ENCODE data around the gene GOLGA6D.
"Not testable (repeated sequence)": the region's sequence is repeated elsewhere in the genome, so short reads cannot be mapped to it uniquely, and the experiment has no call there.

The GOLGA6D gene

DNA sequence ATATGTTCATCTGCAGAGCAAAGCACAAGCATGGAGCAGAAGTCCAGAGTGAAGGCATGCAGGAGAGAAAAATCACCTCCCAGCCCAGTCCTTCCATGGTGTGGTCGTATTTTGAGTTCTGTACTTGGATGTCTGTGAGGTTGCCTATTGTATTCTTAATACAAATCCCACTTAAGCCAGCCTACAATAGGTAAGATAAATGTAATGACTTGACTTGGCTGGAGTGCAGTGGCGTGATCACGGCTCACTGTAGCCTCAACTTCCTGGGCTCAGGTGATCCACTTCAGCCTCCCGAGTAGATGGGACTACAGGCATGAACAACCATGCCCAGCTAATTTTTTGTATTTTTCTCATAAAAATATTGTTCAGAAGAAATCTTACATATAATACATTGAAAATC, 31.3 kb upstream of the GOLGA6D start:
- H3K27me3 ChIP-seq (ENCODE audit: control insufficient read depth in 1 of 2, insufficient read depth in 2 of 2, low read length in 2 of 2); H3K9me3 ChIP-seq (ENCODE audit: low read length); H3K27ac ChIP-seq (ENCODE audit: low read depth, low read length); H3K4me3 ChIP-seq (ENCODE audit: low read depth in 1 of 2, low read length in 2 of 2); H3K36me3 ChIP-seq (ENCODE audit: insufficient read depth, low read length); H3K4me1 ChIP-seq (ENCODE audit: insufficient read depth, low read length); H3K9ac ChIP-seq (ENCODE audit: low read length): not testable (repeated sequence)

DNA sequence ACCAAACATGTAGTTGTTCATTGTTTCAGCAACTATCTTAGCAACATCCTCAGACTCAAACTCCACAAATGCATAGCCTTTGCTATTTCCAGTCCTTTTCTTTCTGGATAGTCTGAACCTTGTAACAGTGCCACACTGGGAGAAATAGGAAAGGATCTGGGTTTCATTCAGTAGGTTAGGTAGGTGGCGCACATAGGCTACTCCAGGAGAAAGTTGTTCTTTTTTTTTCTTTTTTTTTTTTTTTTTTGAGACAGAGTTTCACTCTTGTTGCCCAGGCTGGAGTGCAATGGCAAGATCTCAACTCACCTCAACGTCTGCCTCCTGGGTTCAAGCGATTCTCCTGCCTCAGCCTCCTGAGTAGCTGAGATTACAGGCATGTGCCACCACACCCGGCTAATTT, 30.4 kb upstream of the GOLGA6D start:
- H3K27me3 ChIP-seq (ENCODE audit: control insufficient read depth in 1 of 2, insufficient read depth in 2 of 2, low read length in 2 of 2); H3K9me3 ChIP-seq (ENCODE audit: low read length); H3K9ac ChIP-seq (ENCODE audit: low read length); H3K27ac ChIP-seq (ENCODE audit: low read depth, low read length); H3K4me1 ChIP-seq (ENCODE audit: insufficient read depth, low read length); H3K4me3 ChIP-seq (ENCODE audit: low read depth in 1 of 2, low read length in 2 of 2); H3K36me3 ChIP-seq (ENCODE audit: insufficient read depth, low read length): not testable (repeated sequence)

DNA sequence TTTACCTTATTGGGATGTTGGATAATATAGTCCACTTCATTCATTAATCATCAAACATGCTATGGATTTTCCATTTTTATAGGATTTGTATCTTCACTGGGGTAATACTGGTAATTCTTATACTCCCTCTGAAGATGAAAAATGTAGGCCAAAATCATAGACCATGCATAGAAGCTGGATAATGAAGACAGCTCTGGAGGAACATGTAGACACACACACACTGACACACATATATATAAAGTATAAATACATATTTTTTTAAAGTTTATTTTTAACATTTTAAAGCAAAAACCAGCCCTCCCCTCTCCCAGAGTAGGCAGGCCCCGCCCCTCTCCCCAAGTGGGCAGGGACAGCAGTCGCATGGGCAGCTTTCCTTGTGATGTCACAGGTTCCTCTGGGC, 24.6 kb upstream of the GOLGA6D start, which contains the start of gene GOLGA6C:
Gene GOLGA6C (plus strand): TSS at position 301 of the 400 bp plus-strand sequence. CDS start 265 bp downstream, outside the sequence.
- not testable (repeated sequence) for H3K4me1 ChIP-seq (ENCODE audit: insufficient read depth, low read length); H3K4me3 ChIP-seq (ENCODE audit: low read depth in 1 of 2, low read length in 2 of 2); H3K9me3 ChIP-seq (ENCODE audit: low read length); H3K36me3 ChIP-seq (ENCODE audit: insufficient read depth, low read length); H3K27ac ChIP-seq (ENCODE audit: low read depth, low read length); H3K9ac ChIP-seq (ENCODE audit: low read length); H3K27me3 ChIP-seq (ENCODE audit: control insufficient read depth in 1 of 2, insufficient read depth in 2 of 2, low read length in 2 of 2)

DNA sequence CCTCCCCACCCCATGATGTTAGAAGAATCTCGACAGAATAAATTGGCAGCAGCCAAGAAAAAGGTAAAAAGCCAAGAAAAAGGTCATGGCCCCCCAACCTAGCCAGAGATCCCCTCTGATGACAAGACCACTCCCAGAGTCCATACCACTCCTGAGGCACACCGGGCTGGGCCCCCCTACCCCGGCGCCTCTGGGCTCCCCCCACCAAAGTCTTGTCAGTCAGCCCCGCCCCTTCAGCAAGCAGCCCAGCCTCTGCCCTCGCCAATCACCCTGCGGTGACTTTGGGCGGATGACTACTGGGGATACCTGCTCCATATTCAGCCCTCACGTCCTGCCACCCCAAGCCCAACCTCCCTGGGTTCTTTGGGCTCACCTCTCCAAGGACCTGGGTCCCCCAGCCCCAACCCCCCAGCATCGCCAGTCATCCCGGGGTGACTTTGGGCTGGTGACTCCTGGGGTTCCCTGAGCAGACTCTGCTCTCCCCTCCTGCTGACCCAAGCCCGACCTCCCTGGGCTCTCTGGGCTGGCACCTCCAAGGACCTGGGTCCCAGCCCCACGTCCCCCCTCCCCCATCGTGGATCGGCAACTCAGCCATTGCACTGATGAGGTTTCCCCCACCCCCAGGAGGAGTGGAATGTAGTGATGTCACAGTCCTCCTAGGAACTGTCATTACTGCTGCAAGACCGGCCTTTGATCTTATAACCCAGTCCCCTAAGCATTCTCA, 23.9 kb upstream of the GOLGA6D start:
- H3K36me3 ChIP-seq (ENCODE audit: insufficient read depth, low read length) = not testable (repeated sequence)

DNA sequence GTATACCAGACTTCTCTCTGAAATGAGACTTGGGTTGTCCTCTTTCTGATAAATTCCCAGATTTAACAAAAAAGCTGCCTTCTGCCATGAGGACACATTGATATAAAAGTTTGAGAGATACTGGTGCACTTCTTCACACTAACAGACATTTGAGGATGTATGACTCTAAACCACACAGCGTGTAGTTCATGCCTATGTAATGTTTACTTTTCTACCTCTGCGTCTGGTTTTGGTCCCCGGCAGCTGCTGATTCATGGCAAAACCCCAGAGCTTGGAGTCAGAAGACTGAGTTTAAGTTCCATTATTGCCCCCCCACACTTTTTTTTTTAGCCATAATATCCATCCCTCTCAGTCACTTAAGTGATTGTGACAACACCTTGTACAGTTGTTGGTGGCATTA, 22.8 kb upstream of the GOLGA6D start:
- H3K27me3 ChIP-seq (ENCODE audit: control insufficient read depth in 1 of 2, insufficient read depth in 2 of 2, low read length in 2 of 2); H3K9me3 ChIP-seq (ENCODE audit: low read length); H3K9ac ChIP-seq (ENCODE audit: low read length); H3K36me3 ChIP-seq (ENCODE audit: insufficient read depth, low read length); H3K4me1 ChIP-seq (ENCODE audit: insufficient read depth, low read length); H3K27ac ChIP-seq (ENCODE audit: low read depth, low read length); H3K4me3 ChIP-seq (ENCODE audit: low read depth in 1 of 2, low read length in 2 of 2): not testable (repeated sequence)

More for the DNA sequence above, 23.9 kb upstream of the GOLGA6D start:
- H3K27me3 ChIP-seq (ENCODE audit: control insufficient read depth in 1 of 2, insufficient read depth in 2 of 2, low read length in 2 of 2); H3K4me3 ChIP-seq (ENCODE audit: low read depth in 1 of 2, low read length in 2 of 2); H3K9ac ChIP-seq (ENCODE audit: low read length); H3K4me1 ChIP-seq (ENCODE audit: insufficient read depth, low read length); H3K27ac ChIP-seq (ENCODE audit: low read depth, low read length); H3K9me3 ChIP-seq (ENCODE audit: low read length): not testable (repeated sequence)

DNA sequence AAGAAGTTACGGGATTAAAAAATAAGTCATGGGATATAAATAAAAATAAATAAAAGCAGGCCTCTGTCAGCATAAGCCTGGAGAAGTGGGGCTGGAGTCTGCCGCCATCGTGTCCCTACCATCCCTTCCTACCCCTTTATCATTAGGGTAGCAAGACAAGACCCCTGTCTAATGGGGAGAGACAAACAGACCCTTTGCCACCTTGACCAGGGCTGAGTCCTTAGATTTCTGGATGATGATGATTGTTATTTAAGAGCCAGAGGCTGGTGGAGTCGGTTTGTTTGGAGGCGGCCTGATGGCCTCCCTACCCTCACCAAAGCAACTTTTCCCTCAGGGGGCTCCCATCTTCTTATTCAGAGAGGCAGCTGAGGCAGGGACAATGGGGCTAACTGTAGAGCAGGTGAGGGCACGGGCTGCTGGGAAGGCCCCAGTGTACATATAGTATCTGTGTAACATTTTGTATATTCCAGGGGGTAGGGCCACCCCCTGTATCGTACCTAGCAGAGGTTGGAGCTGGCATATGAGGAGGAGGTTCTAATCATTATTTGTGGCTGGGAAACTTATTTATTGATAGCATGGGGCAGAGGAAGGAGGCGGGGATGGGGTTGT, 8.8 kb upstream of the GOLGA6D start:
- H3K9ac ChIP-seq (ENCODE audit: low read length); H3K27me3 ChIP-seq (ENCODE audit: control insufficient read depth in 1 of 2, insufficient read depth in 2 of 2, low read length in 2 of 2); H3K27ac ChIP-seq (ENCODE audit: low read depth, low read length); H3K4me1 ChIP-seq (ENCODE audit: insufficient read depth, low read length); H3K36me3 ChIP-seq (ENCODE audit: insufficient read depth, low read length); H3K4me3 ChIP-seq (ENCODE audit: low read depth in 1 of 2, low read length in 2 of 2); H3K9me3 ChIP-seq (ENCODE audit: low read length): not testable (repeated sequence)

DNA sequence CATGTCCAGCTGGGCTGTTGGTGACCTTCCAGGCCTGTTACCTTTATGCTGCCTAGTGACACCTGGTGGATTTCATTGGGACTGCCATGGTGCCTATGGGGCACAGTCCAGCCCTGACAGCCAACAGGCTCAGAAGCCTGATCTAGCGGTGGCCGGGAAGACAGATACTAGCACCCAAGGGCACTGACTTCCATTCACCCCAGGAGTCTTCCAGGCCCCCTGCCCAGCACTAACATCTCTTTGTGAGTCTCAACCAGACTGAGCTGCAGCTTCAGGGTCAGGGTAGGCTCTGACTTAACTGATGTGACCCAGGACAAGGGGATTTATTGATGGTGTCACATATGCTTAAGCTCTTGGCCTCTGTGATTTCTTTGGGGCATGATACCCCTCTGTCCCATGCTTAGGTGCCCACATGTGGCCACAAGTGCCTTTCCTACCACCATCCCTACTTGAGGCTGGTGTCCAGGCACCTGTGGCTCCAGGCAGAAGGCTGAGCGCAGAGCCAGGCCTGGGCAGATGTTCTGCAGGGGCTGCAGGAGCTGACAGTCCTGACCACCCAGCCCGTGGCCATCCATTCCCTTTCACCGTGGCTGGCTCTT, 8.0 kb upstream of the GOLGA6D start:
- not testable (repeated sequence) for H3K36me3 ChIP-seq (ENCODE audit: insufficient read depth, low read length); H3K9ac ChIP-seq (ENCODE audit: low read length)

DNA sequence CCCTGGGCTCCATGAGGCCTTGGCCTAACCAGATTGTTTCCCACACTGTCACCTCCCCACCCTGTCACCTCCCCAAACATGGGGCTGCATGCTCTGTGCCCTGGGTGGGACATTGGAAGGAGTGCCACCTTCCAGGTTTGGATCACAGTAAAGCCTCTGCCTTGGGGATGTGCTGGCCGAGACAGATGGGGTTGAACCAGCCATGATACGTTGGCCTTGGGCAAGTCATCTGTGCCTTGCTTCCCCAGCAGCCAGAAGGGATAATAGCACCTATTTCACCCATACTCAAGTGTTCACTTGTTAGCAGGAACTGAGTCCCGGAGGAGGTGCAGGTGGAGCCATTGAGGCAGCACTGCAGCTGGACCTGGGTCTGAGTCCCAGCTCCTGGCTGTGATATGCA, 7.0 kb upstream of the GOLGA6D start:
- H3K36me3 ChIP-seq (ENCODE audit: insufficient read depth, low read length); H3K9ac ChIP-seq (ENCODE audit: low read length); H3K27ac ChIP-seq (ENCODE audit: low read depth, low read length); H3K4me1 ChIP-seq (ENCODE audit: insufficient read depth, low read length); H3K27me3 ChIP-seq (ENCODE audit: control insufficient read depth in 1 of 2, insufficient read depth in 2 of 2, low read length in 2 of 2); H3K4me3 ChIP-seq (ENCODE audit: low read depth in 1 of 2, low read length in 2 of 2); H3K9me3 ChIP-seq (ENCODE audit: low read length): not testable (repeated sequence)

More for the DNA sequence above, 8.0 kb upstream of the GOLGA6D start:
- H3K4me1 ChIP-seq (ENCODE audit: insufficient read depth, low read length); H3K4me3 ChIP-seq (ENCODE audit: low read depth in 1 of 2, low read length in 2 of 2); H3K27ac ChIP-seq (ENCODE audit: low read depth, low read length); H3K9me3 ChIP-seq (ENCODE audit: low read length); H3K27me3 ChIP-seq (ENCODE audit: control insufficient read depth in 1 of 2, insufficient read depth in 2 of 2, low read length in 2 of 2): not testable (repeated sequence)

DNA sequence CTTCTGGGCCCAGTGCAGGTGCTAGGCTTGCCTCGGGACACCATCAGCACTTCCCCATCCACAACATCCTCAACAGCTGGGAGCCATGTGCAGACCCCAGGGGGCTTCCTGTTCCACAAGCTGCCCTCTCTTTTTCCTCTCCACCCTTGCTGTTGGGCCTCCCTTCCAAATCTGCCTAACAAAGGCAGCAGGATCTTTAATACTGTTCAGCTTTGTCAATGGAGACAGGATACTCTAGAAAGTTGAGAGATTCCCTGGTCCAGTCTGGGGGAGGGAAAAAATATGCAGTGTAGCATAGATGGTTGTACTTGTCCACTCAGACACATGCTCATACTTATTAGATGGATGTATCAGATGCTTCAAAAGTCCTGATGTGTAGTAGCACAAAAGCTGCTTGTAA, 4.1 kb upstream of the GOLGA6D start:
- not testable (repeated sequence) for H3K9me3 ChIP-seq (ENCODE audit: low read length); H3K9ac ChIP-seq (ENCODE audit: low read length); H3K27me3 ChIP-seq (ENCODE audit: control insufficient read depth in 1 of 2, insufficient read depth in 2 of 2, low read length in 2 of 2); H3K4me3 ChIP-seq (ENCODE audit: low read depth in 1 of 2, low read length in 2 of 2); H3K27ac ChIP-seq (ENCODE audit: low read depth, low read length); H3K4me1 ChIP-seq (ENCODE audit: insufficient read depth, low read length); H3K36me3 ChIP-seq (ENCODE audit: insufficient read depth, low read length)

DNA sequence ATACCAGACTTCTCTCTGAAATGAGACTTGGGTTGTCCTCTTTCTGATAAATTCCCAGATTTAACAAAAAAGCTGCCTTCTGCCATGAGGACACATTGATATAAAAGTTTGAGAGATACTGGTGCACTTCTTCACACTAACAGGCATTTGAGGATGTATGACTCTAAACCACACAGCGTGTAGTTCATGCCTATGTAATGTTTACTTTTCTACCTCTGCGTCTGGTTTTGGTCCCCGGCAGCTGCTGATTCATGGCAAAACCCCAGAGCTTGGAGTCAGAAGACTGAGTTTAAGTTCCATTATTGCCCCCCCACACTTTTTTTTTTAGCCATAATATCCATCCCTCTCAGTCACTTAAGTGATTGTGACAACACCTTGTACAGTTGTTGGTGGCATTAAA, 1.5 kb downstream of the GOLGA6D start:
- not testable (repeated sequence) for H3K4me1 ChIP-seq (ENCODE audit: insufficient read depth, low read length); H3K9me3 ChIP-seq (ENCODE audit: low read length); H3K27me3 ChIP-seq (ENCODE audit: control insufficient read depth in 1 of 2, insufficient read depth in 2 of 2, low read length in 2 of 2); H3K27ac ChIP-seq (ENCODE audit: low read depth, low read length); H3K36me3 ChIP-seq (ENCODE audit: insufficient read depth, low read length); H3K4me3 ChIP-seq (ENCODE audit: low read depth in 1 of 2, low read length in 2 of 2); H3K9ac ChIP-seq (ENCODE audit: low read length)

DNA sequence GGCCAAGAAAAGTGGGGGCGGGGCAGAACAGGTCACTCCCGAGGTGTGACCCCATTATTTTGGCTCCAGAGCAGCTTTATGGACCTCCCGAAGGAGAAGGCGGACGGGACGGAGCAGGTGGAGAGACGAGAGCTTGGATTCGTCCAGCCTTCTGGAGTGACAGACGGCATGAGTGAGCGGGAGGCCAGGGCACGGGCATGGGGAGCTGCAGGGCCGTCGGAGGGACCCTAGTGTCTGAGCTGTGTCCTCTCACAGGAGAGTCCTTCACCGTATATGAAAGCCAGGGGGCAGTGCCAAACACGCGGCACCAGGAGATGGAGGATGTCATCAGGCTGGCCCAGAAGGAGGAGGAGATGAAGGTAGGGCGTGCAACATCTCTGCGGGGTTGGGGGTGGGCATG, 11.0 kb downstream of the GOLGA6D start:
- H3K9ac ChIP-seq (ENCODE audit: low read length); H3K4me1 ChIP-seq (ENCODE audit: insufficient read depth, low read length); H3K4me3 ChIP-seq (ENCODE audit: low read depth in 1 of 2, low read length in 2 of 2); H3K9me3 ChIP-seq (ENCODE audit: low read length); H3K36me3 ChIP-seq (ENCODE audit: insufficient read depth, low read length); H3K27ac ChIP-seq (ENCODE audit: low read depth, low read length); H3K27me3 ChIP-seq (ENCODE audit: control insufficient read depth in 1 of 2, insufficient read depth in 2 of 2, low read length in 2 of 2): not testable (repeated sequence)

Data from muscle layer of colon (tissue), 2 donors.